ENCODE measurements around the gene ATG5.

DNA sequence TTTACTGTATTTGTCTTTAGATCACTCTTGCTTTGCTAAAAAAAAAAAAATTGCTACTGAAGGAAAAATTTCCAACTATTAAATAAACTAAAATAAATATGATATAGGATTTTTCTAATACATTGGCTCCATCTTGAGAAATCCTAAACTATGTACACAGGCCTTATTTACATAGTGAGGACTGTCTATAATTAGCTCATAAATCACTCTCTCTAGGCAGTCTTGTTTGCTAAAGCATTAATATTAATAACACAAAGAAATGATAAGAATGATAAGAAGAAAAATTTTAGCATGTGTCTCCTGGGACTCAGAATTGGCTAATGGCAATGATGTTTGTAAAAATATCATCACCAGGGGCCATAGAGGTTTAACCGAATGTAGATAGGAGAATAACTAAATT, 21.7 kb upstream of the ATG5 start:
- TF ChIP-seq, protein P1, sequence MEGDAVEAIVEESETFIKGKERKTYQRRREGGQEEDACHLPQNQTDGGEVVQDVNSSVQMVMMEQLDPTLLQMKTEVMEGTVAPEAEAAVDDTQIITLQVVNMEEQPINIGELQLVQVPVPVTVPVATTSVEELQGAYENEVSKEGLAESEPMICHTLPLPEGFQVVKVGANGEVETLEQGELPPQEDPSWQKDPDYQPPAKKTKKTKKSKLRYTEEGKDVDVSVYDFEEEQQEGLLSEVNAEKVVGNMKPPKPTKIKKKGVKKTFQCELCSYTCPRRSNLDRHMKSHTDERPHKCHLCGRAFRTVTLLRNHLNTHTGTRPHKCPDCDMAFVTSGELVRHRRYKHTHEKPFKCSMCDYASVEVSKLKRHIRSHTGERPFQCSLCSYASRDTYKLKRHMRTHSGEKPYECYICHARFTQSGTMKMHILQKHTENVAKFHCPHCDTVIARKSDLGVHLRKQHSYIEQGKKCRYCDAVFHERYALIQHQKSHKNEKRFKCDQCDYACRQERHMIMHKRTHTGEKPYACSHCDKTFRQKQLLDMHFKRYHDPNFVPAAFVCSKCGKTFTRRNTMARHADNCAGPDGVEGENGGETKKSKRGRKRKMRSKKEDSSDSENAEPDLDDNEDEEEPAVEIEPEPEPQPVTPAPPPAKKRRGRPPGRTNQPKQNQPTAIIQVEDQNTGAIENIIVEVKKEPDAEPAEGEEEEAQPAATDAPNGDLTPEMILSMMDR (IDR thresholded peaks at IDR 0.05): no peak
- no peak for TF ChIP-seq POLR2A (IDR thresholded peaks at IDR 0.05; ENCODE audit: low read depth)
